ENCODE data around the gene INTS2.

INTS2 gene

DNA sequence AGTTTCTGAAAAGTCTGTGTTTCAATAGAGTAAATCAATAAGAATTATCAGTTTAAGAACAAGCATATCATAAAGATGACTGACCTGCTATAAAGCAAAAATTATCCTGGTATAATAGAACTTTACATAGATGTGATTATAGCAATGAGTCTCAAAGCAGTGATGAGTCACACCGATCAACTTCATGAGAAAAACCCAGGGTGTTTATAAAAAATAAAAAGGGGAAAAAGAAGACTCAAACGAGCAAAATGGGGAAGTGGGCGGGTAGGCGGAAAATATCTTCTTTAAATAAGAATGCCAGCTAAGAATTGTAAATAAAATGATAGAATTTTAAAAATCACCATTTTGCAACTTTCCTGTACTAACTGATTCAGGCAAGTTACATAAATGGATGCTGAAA, 111.2 kb downstream of the INTS2 start:
- no peak for DNase-seq

DNA sequence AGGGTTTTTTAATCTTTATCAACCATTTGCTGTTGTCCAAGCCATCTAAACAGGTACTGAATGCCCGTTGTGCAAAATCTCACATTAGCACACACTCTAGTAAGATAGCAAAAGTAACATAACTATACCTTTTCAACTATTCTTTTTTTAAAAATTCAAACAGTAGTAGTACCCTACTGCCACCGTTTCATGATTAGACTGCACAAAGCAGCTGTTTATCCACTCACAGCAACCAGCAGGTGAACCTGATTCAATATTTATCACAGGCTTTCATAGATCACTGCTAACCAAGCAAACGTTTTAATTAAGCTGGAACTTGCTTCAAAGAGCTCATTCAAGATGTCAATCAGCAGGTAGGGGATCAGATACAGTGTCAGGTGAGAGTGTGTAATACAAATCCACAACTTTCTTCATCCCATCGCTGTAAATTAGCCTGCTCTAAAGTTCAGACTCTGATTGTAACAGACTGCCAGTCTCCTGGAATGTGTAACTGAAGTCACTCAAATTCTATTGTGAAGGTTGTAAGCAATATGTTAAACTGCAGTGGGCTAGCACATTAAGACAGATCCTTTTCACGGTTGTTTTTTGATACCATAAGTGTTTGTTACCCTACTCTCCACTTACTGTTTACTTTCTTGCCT, 111.8 kb downstream of the INTS2 start:
- DNase-seq = no peak
